ENCODE data around the gene TTLL4.
"Not testable (repeated sequence)": the region's sequence is repeated elsewhere in the genome, so short reads cannot be mapped to it uniquely, and the experiment has no call there.

Gene TTLL4

DNA sequence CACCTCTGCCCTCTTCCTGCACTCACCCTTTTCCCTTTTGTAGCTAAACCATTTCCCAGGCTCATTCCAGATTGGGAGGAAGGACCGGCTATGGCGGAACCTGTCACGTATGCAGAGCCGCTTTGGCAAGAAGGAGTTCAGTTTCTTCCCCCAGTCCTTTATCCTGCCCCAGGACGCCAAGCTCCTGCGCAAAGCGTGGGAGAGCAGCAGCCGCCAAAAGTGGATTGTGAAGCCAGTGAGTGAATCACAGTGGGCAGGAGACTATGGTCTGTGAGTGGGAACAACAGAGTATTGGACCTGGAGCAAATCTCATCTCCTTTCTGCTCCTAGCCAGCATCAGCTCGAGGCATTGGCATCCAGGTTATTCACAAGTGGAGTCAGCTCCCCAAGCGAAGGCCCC, 36.3 kb downstream of the TTLL4 start:
- DNase-seq = no peak

GRCh38 chr2:218748741-218749441, 38.3 kb downstream of the TTLL4 start:
- no peak for DNase-seq

DNA sequence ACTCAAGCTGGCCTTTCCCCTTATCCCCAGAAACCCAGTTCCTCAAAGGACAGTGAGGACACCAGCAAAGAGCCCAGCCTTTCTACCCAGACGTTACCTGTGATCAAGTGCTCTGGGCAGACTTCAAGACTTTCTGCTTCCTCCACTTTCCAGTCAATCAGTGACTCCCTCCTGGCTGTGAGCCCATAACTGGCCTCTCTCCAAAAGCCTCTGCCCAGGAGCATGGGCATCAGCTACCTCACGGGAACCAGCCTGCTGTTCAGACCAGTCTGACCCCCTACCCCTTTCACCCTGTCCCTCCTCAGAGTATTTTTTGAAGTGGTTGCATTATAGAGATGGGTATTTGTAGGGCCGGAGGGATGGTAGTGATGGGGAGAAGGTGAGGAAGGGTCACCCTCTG, 43.6 kb downstream of the TTLL4 start:
- no peak for DNase-seq

GRCh38 chr2:218754781-218755180, 44.1 kb downstream of the TTLL4 start:
- DNase-seq = no peak

DNA sequence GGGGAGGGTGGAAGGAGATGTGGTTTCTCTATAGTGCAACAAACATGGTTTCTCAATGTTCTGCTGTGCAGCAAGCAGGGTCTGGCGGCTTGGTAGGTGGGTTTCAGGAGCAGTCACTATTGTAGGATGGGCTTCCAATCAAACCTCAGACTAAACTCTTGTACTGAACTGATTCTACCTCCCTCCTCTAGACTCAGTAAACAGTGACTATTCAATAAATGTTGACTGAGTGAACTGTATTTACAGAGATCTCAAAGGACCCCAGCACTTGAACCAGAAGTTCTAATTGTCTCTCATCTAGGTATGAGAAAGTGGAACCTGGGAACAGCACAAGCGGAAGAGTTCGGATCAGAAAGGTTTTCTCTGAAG, 44.5 kb downstream of the TTLL4 start:
- no peak for DNase-seq

DNA sequence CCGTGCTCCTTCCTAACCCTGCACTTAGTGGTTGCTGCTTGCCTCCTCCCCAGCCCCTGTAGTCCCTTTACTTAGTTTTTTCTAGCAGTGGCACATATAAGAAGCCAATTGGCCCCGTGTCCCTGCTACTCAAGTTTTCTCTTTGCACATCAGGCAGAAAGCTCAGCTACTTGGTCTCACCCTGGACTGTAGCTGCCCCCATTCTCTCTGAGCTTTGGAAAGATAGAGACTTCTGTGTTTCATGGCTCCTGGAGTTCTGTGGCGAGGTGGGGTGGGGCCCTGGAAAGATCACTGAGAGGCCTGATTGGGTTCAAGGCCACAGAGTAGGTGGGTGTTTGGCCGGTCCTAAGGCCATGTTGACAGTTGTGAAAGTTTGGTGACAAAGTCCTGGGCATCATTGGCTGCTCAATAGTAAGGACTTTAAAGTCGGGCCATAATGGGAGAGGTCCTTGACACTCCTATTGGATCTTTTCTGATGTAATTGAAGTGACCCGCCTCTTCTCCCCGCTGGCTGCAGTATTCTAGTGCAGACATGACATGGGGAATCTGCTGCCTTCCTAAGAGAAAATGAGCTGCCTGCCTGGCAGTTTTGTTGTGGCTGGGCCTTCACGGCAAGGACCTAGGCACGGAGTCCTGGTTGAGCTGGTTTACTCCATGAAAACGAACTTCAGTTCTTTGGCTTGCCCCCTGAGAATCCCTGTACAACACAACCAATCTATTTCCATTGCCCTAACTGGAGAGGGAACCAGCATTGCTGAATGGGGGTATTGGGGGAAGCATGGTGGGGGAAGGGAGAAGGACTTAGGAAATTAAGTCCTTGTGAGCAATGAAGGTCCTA, 45.2 kb downstream of the TTLL4 start:
- no peak for DNase-seq

- no peak for DNase-seq
These were observed 46.2 kb downstream of the TTLL4 start for GRCh38 chr2:218756599-218757377.

GRCh38 chr2:218761795-218762194, 51.2 kb downstream of the TTLL4 start:
- no peak for DNase-seq

GRCh38 chr2:218772759-218773158, 62.1 kb downstream of the TTLL4 start:
- DNase-seq = not testable (repeated sequence)

DNA sequence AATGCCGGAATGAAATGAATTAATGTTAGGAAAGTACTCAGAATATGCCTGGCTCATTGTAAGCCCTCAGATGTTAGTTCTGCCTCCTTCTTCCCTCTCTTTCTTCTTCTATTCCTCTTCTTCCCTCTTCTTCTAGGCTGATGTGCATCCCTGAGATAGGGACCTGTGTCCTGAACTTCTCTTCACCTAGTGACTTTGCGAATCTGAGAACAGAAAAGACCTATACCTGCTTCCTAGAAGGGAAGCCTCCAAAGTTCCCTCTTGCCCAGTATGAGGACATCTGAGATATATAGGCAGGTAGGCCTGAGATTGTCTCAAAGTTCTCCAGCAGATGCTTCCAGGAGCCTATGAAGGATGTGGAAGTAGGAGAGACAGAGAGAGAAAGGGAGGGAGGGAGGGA, 63.2 kb downstream of the TTLL4 start:
- DNase-seq = no peak

- no peak for DNase-seq
These were observed 65.9 kb downstream of the TTLL4 start for GRCh38 chr2:218776488-218776887.

DNA sequence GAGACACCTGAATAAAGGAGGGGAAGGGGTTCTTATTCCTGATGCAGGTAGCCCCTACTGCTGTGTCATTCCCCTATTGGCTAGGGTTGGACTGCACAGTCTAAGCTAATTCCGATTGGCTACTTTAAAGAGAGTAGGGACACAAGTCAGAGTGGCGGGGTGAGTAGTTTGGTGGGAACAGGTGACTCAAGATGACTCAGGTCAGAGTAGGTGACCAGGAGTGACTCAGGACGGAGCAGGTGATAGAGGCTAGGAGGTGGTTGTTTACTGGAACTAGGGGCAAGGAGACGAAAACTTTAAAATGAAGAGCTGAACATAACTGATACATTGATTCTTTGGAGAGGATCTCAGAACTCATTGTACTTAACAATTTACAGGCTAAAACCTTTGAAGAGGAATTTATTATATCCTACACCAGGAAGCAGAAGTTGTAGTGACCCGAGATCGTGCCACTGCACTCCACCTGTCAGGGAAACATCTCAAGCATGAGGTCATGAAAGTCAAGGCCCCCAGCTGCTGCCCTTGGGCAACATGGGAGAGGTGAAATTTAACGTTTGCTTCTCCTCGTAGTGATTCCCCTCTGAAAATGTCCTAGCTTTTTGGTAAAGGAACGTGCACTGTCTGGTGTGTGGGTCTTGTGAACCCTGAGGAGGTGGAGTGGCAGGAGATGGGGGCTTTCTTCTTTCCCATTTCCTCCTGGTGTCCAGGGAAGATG, 66.8 kb downstream of the TTLL4 start:
- DNase-seq = no peak

DNA sequence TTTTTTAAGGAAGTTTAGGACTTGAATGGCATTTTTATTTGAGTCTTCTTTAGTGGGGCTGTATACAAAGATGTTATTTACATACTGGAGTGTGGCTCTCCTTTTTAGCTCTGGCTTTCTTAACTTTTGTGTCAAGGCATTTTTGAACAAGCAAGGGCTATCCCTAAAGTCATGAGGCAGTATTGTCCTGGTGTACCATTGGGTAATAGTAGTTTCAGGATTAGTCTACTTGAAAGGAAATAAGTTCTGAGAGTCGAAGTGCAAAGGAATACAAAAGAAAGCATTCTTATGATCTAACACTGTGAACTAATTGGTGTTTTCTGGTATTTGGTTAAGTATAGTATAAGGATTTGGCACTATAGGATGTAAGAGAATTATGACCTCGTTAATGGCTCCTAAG, 69.4 kb downstream of the TTLL4 start:
- no peak for DNase-seq

DNA sequence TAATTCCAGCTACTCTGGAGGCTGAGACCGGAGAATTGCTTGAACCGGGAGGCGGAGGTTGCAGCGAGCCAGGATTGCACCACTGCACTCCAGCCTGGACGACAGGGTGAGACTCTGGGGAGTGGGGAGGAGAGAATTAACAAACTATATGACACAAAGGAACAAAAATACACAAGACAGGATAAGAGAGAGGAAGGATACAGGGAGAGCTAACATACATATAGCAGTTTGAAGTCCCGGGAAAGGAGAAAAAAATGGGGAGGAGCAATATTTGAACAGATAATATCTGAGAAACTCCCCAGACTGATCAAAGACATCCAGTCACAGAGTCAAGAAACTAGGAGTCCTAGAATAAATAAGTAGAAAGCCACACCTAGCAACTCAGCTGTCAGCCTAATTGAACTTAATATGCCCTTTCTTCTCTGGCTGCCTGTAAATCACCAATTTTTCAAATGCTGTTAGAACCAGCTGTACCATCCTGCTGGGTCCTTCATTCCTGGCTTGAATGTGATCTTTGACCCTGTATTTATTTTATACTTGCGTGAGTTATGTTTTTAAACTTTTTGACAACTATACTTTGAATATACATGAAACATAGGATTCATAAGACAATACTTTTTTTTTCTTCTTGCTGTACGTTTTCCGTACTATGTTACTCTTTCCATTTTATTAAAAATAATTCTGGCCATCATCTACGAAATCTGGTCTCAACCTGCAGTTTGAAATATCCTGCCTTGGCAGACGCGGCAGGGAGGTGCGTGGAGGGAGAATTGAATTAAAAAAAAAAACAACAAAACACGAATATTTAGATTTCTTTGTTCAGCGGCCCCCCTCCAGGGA, 70.4 kb downstream of the TTLL4 start:
- DNase-seq = no peak

DNA sequence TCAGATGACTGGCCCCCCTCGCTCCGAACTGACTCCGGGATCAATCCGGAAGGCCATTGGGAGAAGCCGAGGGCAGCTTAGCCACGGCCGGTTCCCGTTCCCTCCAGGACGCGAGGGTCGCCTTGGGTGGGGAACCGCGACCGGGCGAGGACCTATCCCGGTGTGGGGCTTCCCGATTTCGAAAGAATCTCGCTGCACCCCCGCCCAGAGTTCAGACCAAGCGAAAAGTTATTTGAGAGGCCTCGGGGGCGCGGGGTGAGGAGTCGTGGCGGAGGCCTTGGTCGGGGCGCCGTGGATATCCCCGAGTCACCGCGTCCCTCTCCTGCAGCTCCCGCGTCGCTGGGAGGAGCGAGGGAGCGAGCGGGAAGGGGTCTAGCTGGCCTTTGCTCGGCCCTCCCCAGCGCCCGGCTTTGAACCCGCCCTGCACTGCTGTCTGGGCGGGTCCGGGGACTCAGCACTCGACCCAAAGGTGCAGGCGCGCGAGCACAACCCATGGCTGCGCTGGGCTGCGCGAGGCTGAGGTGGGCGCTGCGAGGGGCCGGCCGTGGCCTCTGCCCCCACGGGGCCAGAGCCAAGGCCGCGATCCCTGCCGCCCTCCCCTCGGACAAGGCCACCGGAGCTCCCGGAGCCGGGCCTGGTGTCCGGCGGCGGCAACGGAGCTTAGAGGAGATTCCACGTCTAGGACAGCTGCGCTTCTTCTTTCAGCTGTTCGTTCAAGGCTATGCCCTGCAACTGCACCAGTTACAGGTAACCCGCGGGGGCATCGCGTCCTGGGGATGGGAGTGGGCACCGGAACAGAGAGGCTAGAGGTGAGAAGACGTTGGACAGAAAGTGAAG, 71.3 kb downstream of the TTLL4 start, which contains the start of gene CYP27A1:
CYP27A1 (plus strand) TSS at position 457 of the 837 bp plus-strand sequence; CDS start at position 493, 36 bp downstream.
- DNase-seq = no peak

DNA sequence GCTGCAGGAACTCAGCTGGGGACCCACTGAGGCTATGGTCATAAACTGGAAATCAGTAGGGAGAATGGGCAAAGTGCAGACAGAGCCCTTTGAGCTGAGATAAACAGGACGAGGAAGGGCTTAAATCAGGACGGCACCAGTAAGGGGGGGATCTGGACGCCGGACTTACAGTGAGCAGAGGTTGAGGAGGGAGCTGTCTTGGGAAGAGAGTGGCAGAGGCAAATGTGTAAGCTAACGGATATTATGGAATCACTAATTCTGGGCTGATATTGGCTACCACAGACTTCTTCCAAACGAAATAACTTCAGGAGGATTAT, 71.9 kb downstream of the TTLL4 start:
- DNase-seq = no peak

DNA sequence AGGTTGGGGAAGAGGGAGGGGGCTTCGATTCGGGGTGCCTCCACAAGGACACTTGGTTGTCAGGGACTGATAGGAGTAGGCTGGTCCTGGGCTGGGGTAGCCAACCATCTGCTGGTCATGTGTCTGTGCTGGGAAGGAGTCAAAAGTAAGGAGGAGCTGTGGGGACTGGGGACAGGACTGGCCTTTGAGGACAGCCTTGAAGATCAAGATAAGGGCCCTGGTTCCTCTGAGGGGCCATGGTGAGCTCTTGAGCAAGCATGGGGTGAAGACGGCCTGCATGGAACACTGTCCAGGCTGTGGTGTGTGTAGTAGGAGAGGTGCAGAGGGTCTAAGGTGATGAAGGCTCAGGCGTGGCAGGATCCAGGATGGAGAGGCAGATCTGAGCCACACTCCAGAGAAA, 73.1 kb downstream of the TTLL4 start:
- no peak for DNase-seq

GRCh38 chr2:218785103-218785502, 74.5 kb downstream of the TTLL4 start:
- DNase-seq = no peak

GRCh38 chr2:218786133-218786532, 75.5 kb downstream of the TTLL4 start:
- no peak for DNase-seq

GRCh38 chr2:218788529-218789255, 78.1 kb downstream of the TTLL4 start:
- no peak for DNase-seq
